ENCODE data around the gene MRPL57.

- no peak for TF ChIP-seq CTCF (IDR thresholded peaks at IDR 0.05; ENCODE audit: low read depth, low read length)
- TF ChIP-seq POLR2A (IDR thresholded peaks at IDR 0.05; ENCODE audit: extremely low read depth, insufficient read length), result no peak
- TF ChIP-seq MYC (IDR thresholded peaks at IDR 0.05; ENCODE audit: low read depth, low read length), result no peak
- no peak for TF ChIP-seq MAX (IDR thresholded peaks at IDR 0.05; ENCODE audit: low read depth, low read length)
Observed at GRCh38 chr13:21150013-21150412, 26.4 kb upstream of the MRPL57 start.
